KMS-11 (cell line): ENCODE data around the gene LCE3B.

Source experiments
- H2AFZ ChIP-seq: fragments of 200-600 bp; sonication (generic); 2 replicates; pipeline ENCODE4 v1.6.1; 2016; ENCODE audit warnings: antibody characterized with exemption, mixed run types, low read depth
- H3K27ac ChIP-seq: fragments of 200-600 bp; sonication (generic); 2 replicates; pipeline ENCODE4 v1.6.1; 2016; ENCODE audit warnings: mild to moderate bottlenecking, mixed run types
- H3K27me3 ChIP-seq: fragments of 200-600 bp; sonication (generic); 2 replicates; pipeline ENCODE4 v1.6.1; 2017; ENCODE audit warnings: mild to moderate bottlenecking, low read depth, mixed run types, moderate library complexity; ENCODE audit not compliant: insufficient read depth
- H3K36me3 ChIP-seq: fragments of 200-600 bp; sonication (generic); 2 replicates; pipeline ENCODE4 v1.6.1; 2017; ENCODE audit warnings: mild to moderate bottlenecking, mixed run types; ENCODE audit not compliant: insufficient read depth
- H3K4me1 ChIP-seq: fragments of 200-600 bp; sonication (generic); 2 replicates; pipeline ENCODE4 v1.6.1; 2016; ENCODE audit warnings: mild to moderate bottlenecking, low read depth, mixed run types; ENCODE audit not compliant: poor library complexity, severe bottlenecking
- H3K4me2 ChIP-seq: fragments of 200-600 bp; sonication (generic); 2 replicates; pipeline ENCODE4 v1.7.0; 2016; ENCODE audit warnings: mild to moderate bottlenecking, mixed run types
- H3K4me3 ChIP-seq: fragments of 200-600 bp; sonication (generic); IDR thresholded peaks from 2 replicates; pipeline ENCODE4 v1.6.1; 2017; ENCODE audit warnings: low read depth, low read length, mixed read lengths; ENCODE audit not compliant: insufficient read depth
- H3K79me2 ChIP-seq: fragments of 200-600 bp; sonication (generic); 2 replicates; pipeline ENCODE4 v1.6.1; 2016; ENCODE audit warnings: low read depth, mixed run types; ENCODE audit not compliant: insufficient read depth
- H3K9ac ChIP-seq: fragments of 200-600 bp; sonication (generic); 2 replicates; pipeline ENCODE4 v1.6.1; 2016; ENCODE audit warnings: mild to moderate bottlenecking, mixed run types
- H4K20me1 ChIP-seq: fragments of 200-600 bp; sonication (generic); 2 replicates; pipeline ENCODE4 v1.6.1; 2016; ENCODE audit warnings: mild to moderate bottlenecking, mixed run types; ENCODE audit not compliant: insufficient read depth
- CTCF ChIP-seq: fragments of 200-600 bp; sonication (generic); conservative IDR thresholded peaks from 2 replicates; pipeline ENCODE4 v1.6.1; 2017; ENCODE audit warnings: low read depth, mild to moderate bottlenecking, antibody characterized with exemption, low read length, moderate library complexity, mixed read lengths

LCE3B gene

GRCh38 chr1:152613511-152613910 is at the start of gene LCE3B:
LCE3B (plus strand) TSS chr1:152613811; CDS start chr1:152613811, 0 bp downstream.
- H3K27me3 ChIP-seq, result no peaks in the 10 kb centered on the region
- H2AFZ ChIP-seq, result no peak within 1 kb of the TSS
- H4K20me1 ChIP-seq, result no peaks in the 10 kb centered on the region
- no peak for TF ChIP-seq CTCF
- no peak within 1 kb of the TSS for H3K9ac ChIP-seq
- no peak within 1 kb of the TSS for H3K27ac ChIP-seq
- H3K4me2 ChIP-seq, result no peak within 1 kb of the TSS
- H3K79me2 ChIP-seq, result no peaks in the 10 kb centered on the region
- H3K4me3 ChIP-seq, result no peak within 1 kb of the TSS
- no peaks in the 10 kb centered on the region for H3K4me1 ChIP-seq
- no peaks in the 10 kb centered on the region for H3K36me3 ChIP-seq

- Histone ChIP-seq H3K36me3 (no peaks in the 10 kb centered on the region), H3K27ac (no peak overlapping the region), H3K27me3 (no peaks in the 10 kb centered on the region), H2AFZ (no peak overlapping the region), H3K4me2 (no peak overlapping the region), H4K20me1 (no peaks in the 10 kb centered on the region), H3K9ac (no peak overlapping the region), H3K4me3 (no peak overlapping the region), H3K4me1 (no peaks in the 10 kb centered on the region), H3K79me2 (no peaks in the 10 kb centered on the region)
- TF ChIP-seq CTCF, result no peak
Observed at GRCh38 chr1:152565115-152565514, 48.5 kb upstream of the LCE3B start.

- Histone ChIP-seq H3K4me1 (no peaks in the 10 kb centered on the region), H3K27ac (no peak overlapping the region), H3K4me2 (no peak overlapping the region), H2AFZ (no peak overlapping the region), H4K20me1 (no peaks in the 10 kb centered on the region), H3K79me2 (no peaks in the 10 kb centered on the region), H3K4me3 (no peak overlapping the region), H3K9ac (no peak overlapping the region), H3K36me3 (no peaks in the 10 kb centered on the region), H3K27me3 (no peaks in the 10 kb centered on the region)
- no peak for TF ChIP-seq CTCF
Observed at GRCh38 chr1:152565535-152566215, 47.9 kb upstream of the LCE3B start.

- H2AFZ ChIP-seq, result no peak within 1 kb of the TSS
- H4K20me1 ChIP-seq, result no peaks in the 10 kb centered on the region
- H3K27ac ChIP-seq, result no peak within 1 kb of the TSS
- H3K4me2 ChIP-seq, result no peak within 1 kb of the TSS
- TF ChIP-seq CTCF, result no peak
- H3K4me3 ChIP-seq, result no peak within 1 kb of the TSS
- no peaks in the 10 kb centered on the region for H3K36me3 ChIP-seq
- no peaks in the 10 kb centered on the region for H3K79me2 ChIP-seq
- H3K4me1 ChIP-seq, result no peaks in the 10 kb centered on the region
- no peak within 1 kb of the TSS for H3K9ac ChIP-seq
- no peaks in the 10 kb centered on the region for H3K27me3 ChIP-seq
Observed at GRCh38 chr1:152566681-152567080, 46.9 kb upstream of the LCE3B start, which contains the start of gene LCE3E. LCE3E (minus strand) TSS chr1:152566780; CDS start chr1:152566208, 572 bp downstream.
